HCT116 (cell line): Measurements from ENCODE around the gene PKP3. TPM values are rescaled to one million over a fixed set of nuclear protein-coding genes. Genes with fewer than 3 reads are reported as not detected.

Experiments used
- ATAC-seq: fragments of 200-7000 bp; cut with Tn5 transposase; 2 replicates; pipeline ENCODE4 v1.9.1; 2020; ENCODE audit warnings: mild to moderate bottlenecking, moderate library complexity
- BruUV-seq: library from RNA; stranded (reverse); fragments of 400-500 nt; replicated peaks from 2 replicates; lab custom pipeline; 2021; lab: Mats Ljungman, UMichigan
- CTCF ChIA-PET: fragments of 300-600 bp; sonication (Branson Sonifier 250); formaldehyde crosslinking; loops from one replicate; lab custom pipeline; 2021; ENCODE audit warnings: antibody characterized with exemption; lab: Charles Lee
- POLR2A ChIA-PET: fragments of 300-600, 350-600 bp; sonication (Branson Sonifier 250); formaldehyde crosslinking; loops from one replicate; lab custom pipeline; 2021; ENCODE audit warnings: antibody characterized with exemption; lab: Charles Lee
- RAD21 ChIA-PET, 2 experiments: fragments of 300-600 bp; sonication (Branson Sonifier 250); formaldehyde crosslinking; loops; one replicate each; lab custom pipeline; 2023; ENCODE audit warnings: low total read pairs in 2 of 2; ENCODE audit not compliant: uncharacterized antibody in 2 of 2, unreplicated experiment in 2 of 2, low non-redundant PET in 1 of 2; lab: Charles Lee
- DNase-seq: peaks from one replicate; pipeline ENCODE4 v3.0.0-alpha.2; 2010; ENCODE audit warnings: low read depth, low spot score
- H2AFZ ChIP-seq: fragments of 200-600 bp; shearing (Covaris generic), sonication (generic); 2 replicates; pipeline ENCODE4 v1.6.1; 2017; ENCODE audit warnings: low read depth, mixed run types, mixed read lengths, antibody characterized with exemption, low read length; ENCODE audit not compliant: poor library complexity, severe bottlenecking
- H3K27ac ChIP-seq: 2 replicates; pipeline ENCODE4 v1.5.1; 2012; ENCODE audit warnings: low read depth, low read length
- H3K27me3 ChIP-seq: fragments of 200-600 bp; sonication (generic); 2 replicates; pipeline ENCODE4 v1.6.1; 2016; ENCODE audit warnings: mixed run types, low read length, mixed read lengths; ENCODE audit not compliant: insufficient read depth
- H3K36me3 ChIP-seq, 2 experiments: fragments of 200-500 bp in 1 of 2; fragments of 200-600 bp in 1 of 2; sonication (Bioruptor generic) in 1 of 2; sonication (generic) in 1 of 2; 2 replicates each; pipeline versions ENCODE4 v1.5.1 to v1.6.1; 2014 to 2016; ENCODE audit warnings: low read length in 2 of 2, inconsistent platforms in 1 of 2, mixed read lengths in 1 of 2, mixed run types in 1 of 2; ENCODE audit not compliant: insufficient read depth in 2 of 2, control insufficient read depth in 1 of 2
- H3K4me1 ChIP-seq, 2 experiments: fragments of 200-600 bp in 1 of 2; sonication (generic) in 1 of 2; 2 replicates each; pipeline versions ENCODE4 v1.5.1 to v1.6.1; 2012 to 2017; ENCODE audit warnings: low read length in 2 of 2, inconsistent platforms in 1 of 2, mild to moderate bottlenecking in 1 of 2, mixed read lengths in 1 of 2, mixed run types in 1 of 2, moderate library complexity in 1 of 2; ENCODE audit not compliant: insufficient read depth in 2 of 2, control insufficient read depth in 1 of 2
- H3K4me2 ChIP-seq: fragments of 200-600 bp; sonication (generic); 2 replicates; pipeline ENCODE4 v1.6.1; 2017; ENCODE audit warnings: mixed run types, low read length, mixed read lengths
- H3K4me3 ChIP-seq, 2 experiments: fragments of 200-600 bp in 1 of 2; sonication (generic) in 1 of 2; replicated peaks in 1 of 2; 2 replicates each; pipeline ENCODE4 v1.5.1; 2011 to 2016; ENCODE audit warnings: low read length in 2 of 2, control low read depth in 1 of 2, low read depth in 1 of 2, mild to moderate bottlenecking in 1 of 2, mixed read lengths in 1 of 2, mixed run types in 1 of 2
- H3K79me2 ChIP-seq: fragments of 200-600 bp; sonication (generic); 2 replicates; pipeline ENCODE4 v1.6.1; 2017; ENCODE audit warnings: mild to moderate bottlenecking, mixed run types, low read length, moderate library complexity, mixed read lengths; ENCODE audit not compliant: insufficient read depth
- H3K9ac ChIP-seq: fragments of 200-600 bp; sonication (generic); 2 replicates; pipeline ENCODE4 v1.6.1; 2016; ENCODE audit warnings: low read length, mixed read lengths
- H3K9me2 ChIP-seq: fragments of 200-600 bp; sonication (generic), shearing (Covaris generic); 2 replicates; pipeline ENCODE4 v1.6.1; 2017; ENCODE audit warnings: mixed run types, mild to moderate bottlenecking, moderate library complexity; ENCODE audit not compliant: insufficient read depth
- H3K9me3 ChIP-seq, 2 experiments: fragments of 200-500 bp in 1 of 2; fragments of 200-600 bp in 1 of 2; sonication (Bioruptor generic) in 1 of 2; sonication (generic) in 1 of 2; 2 replicates each; pipeline ENCODE4 v1.6.1; 2014 to 2017; ENCODE audit warnings: low read length in 2 of 2, mixed read lengths in 2 of 2, inconsistent platforms in 1 of 2, low read depth in 1 of 2, mild to moderate bottlenecking in 1 of 2, mixed run types in 1 of 2, moderate library complexity in 1 of 2; ENCODE audit not compliant: control insufficient read depth in 1 of 2, insufficient read depth in 1 of 2
- H4K20me1 ChIP-seq: fragments of 200-600 bp; sonication (generic), shearing (Covaris generic); 2 replicates; pipeline ENCODE4 v1.6.1; 2017; ENCODE audit warnings: mixed run types, mild to moderate bottlenecking, moderate library complexity; ENCODE audit not compliant: insufficient read depth
- ELF1 ChIP-seq: IDR thresholded peaks from 2 replicates; pipeline ENCODE4 v1.6.1; 2012; ENCODE audit warnings: low read depth, borderline replicate concordance
- POLR2AphosphoS5 ChIP-seq: IDR thresholded peaks from 2 replicates; pipeline ENCODE4 v1.6.1; 2011; ENCODE audit warnings: mild to moderate bottlenecking, low read depth, low read length, moderate library complexity
- RAD21 ChIP-seq: IDR thresholded peaks from 2 replicates; pipeline ENCODE4 v1.6.1; 2012; ENCODE audit warnings: low read depth, mild to moderate bottlenecking
- SP1 ChIP-seq: IDR thresholded peaks from 2 replicates; pipeline ENCODE4 v1.6.1; 2012; ENCODE audit warnings: low read depth
- YY1 ChIP-seq: IDR thresholded peaks from 2 replicates; pipeline ENCODE4 v1.6.1; 2011; ENCODE audit warnings: low read length, low read depth, moderate library complexity, mild to moderate bottlenecking; ENCODE audit not compliant: insufficient replicate concordance; ENCODE audit errors: extremely low read depth
- ZNF274 ChIP-seq: fragments of 200-500 bp; sonication (Bioruptor generic); IDR thresholded peaks from 2 replicates; pipeline ENCODE4 v1.6.1; 2014; ENCODE audit warnings: mild to moderate bottlenecking, low read depth, low read length, inconsistent platforms
- intact Hi-C: fragments of 100-400 bp; cut with micrococcal nuclease; formaldehyde crosslinking; loops from 2 replicates; pipeline ENCODE4 v1.10.0; 2022
- total RNA-seq: library from RNA; stranded (reverse); gene quantifications from one replicate; pipeline ENCODE4 v1.2.1, GENCODE V29; 2021; ENCODE audit not compliant: unreplicated experiment
- TF ChIP-seq, protein P1 (sequence below): IDR thresholded peaks from 2 replicates; pipeline ENCODE4 v1.6.1; 2011; ENCODE audit warnings: mild to moderate bottlenecking, low read length, moderate library complexity; ENCODE audit not compliant: insufficient replicate concordance; ENCODE audit errors: extremely low read depth
- TF ChIP-seq, protein P2 (sequence below): IDR thresholded peaks from 2 replicates; pipeline ENCODE4 v1.6.1; 2012

PKP3 gene
- total RNA-seq, 1 experiment from 2014 or later, result 157 TPM

DNA sequence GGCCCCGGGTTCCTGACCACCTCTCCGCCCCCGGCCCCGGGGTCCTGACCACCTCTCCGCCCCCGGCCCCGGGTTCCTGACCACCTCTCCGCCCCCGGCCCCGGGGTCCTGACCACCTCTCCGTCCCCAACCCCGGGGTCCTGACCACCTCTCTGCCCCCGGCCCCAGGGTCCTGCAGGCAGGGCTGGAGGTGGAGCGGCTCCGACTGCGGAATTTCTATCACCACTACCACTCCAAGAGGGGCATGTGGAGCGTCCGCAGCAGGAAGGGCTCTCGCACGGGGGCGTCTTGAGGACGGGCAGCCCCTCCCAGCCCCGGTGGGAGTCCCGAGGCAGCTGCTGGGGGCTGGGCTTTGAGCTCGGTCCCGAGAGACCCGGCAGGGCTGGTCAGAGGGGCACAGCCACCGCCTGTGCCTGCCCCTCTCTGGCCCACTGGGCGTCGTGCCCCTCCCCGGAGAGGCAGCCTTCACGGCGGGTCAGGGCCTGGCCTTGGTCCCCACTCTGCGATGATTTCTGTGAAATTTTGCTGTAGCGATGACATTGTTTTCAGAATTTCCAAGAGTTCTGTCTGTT, 12.4 kb upstream of the PKP3 start (continued):
- TF ChIP-seq ZNF274, result no peak
- TF ChIP-seq POLR2AphosphoS5, result no peak
- no peak for TF ChIP-seq ELF1
- TF ChIP-seq YY1, result no peak

DNA sequence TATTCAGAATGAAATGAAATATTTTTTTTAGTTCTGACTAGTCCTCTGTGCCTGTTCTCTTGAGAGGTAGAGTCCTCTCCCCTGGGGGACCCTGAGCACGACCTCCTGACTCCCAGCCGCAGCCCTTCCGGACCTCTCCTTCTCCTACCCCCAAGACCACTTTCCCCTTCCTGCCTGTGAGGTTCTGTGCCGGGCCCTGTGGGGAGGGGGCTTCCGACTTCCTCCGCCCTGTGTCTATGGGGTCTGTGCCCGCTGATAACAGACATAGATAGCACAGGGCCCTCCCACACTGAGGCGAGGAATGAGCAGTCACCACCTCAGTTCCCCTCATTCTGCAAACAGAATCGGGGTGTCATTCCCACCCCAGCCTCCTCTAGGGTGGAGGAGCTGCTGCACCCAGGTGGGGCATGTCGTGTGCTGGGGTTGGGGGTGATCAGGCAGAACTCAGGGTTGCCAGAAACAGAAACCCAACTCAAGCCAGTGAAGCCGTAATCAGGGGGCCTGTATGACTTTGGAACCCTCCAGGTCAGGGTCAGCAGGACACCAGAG, 11.9 kb upstream of the PKP3 start:
- no peaks in the 10 kb centered on the region for H4K20me1 ChIP-seq
- no peaks in the 10 kb centered on the region for H3K9me2 ChIP-seq
- intact Hi-C loops, result no loop called here
- no peak overlapping the region for H3K9ac ChIP-seq
- TF ChIP-seq, protein P1, sequence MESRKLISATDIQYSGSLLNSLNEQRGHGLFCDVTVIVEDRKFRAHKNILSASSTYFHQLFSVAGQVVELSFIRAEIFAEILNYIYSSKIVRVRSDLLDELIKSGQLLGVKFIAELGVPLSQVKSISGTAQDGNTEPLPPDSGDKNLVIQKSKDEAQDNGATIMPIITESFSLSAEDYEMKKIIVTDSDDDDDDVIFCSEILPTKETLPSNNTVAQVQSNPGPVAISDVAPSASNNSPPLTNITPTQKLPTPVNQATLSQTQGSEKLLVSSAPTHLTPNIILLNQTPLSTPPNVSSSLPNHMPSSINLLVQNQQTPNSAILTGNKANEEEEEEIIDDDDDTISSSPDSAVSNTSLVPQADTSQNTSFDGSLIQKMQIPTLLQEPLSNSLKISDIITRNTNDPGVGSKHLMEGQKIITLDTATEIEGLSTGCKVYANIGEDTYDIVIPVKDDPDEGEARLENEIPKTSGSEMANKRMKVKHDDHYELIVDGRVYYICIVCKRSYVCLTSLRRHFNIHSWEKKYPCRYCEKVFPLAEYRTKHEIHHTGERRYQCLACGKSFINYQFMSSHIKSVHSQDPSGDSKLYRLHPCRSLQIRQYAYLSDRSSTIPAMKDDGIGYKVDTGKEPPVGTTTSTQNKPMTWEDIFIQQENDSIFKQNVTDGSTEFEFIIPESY, result no peak
- no peak for TF ChIP-seq RAD21
- TF ChIP-seq, protein P2, sequence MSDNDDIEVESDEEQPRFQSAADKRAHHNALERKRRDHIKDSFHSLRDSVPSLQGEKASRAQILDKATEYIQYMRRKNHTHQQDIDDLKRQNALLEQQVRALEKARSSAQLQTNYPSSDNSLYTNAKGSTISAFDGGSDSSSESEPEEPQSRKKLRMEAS, result no peak
- no peak for TF ChIP-seq SP1
- no peaks in the 10 kb centered on the region for H3K4me1 ChIP-seq
- H3K36me3 ChIP-seq, result no peaks in the 10 kb centered on the region
- no peak overlapping the region for H3K4me2 ChIP-seq
- H3K9me3 ChIP-seq, result no peaks in the 10 kb centered on the region; a peak in 1 of 4 replicates
- no TSS peak for BruUV-seq
- ChIA-PET POLR2A (no interaction called here), RAD21 (no interaction called here), CTCF (no interaction called here)
- no peak for DNase-seq
- H3K79me2 ChIP-seq, result no peaks in the 10 kb centered on the region
- H3K27ac ChIP-seq, result no peak overlapping the region
- no peak overlapping the region for H3K4me3 ChIP-seq
- H3K27me3 ChIP-seq, result no peaks in the 10 kb centered on the region
- no peak for ATAC-seq
- no peak overlapping the region for H2AFZ ChIP-seq
